Measurements from ENCODE around the gene HIVEP1.
A peak's percentile ranks its signal among the peaks of the same experiment; 100 is the strongest.

The HIVEP1 gene

GRCh38 chr6:12126051-12126450, 113.9 kb downstream of the HIVEP1 start:
- no peak overlapping the region for H3K4me3 ChIP-seq (ENCODE audit: control insufficient read depth, low read depth, low read length)
- TF ChIP-seq CTCF (conservative IDR thresholded peaks at IDR 0.05; ENCODE audit: control insufficient read depth, insufficient read depth, low read depth, low read length), result no peak
- no peak for DNase-seq (ENCODE audit: low read depth)

- no peak for DNase-seq (ENCODE audit: low read depth)
- H3K4me3 ChIP-seq (ENCODE audit: control insufficient read depth, low read depth, low read length), result no peak overlapping the region
- no peak for TF ChIP-seq CTCF (conservative IDR thresholded peaks at IDR 0.05; ENCODE audit: control insufficient read depth, insufficient read depth, low read depth, low read length)
Measured at GRCh38 chr6:12129523-12129922, 117.4 kb downstream of the HIVEP1 start.

GRCh38 chr6:12132351-12133222, 120.5 kb downstream of the HIVEP1 start:
- no peak overlapping the region for H3K4me3 ChIP-seq (ENCODE audit: control insufficient read depth, low read depth, low read length)
- TF ChIP-seq CTCF (conservative IDR thresholded peaks at IDR 0.05; ENCODE audit: control insufficient read depth, insufficient read depth, low read depth, low read length), result no peak
- DNase-seq (ENCODE audit: low read depth), result peak; percentile 25

DNA sequence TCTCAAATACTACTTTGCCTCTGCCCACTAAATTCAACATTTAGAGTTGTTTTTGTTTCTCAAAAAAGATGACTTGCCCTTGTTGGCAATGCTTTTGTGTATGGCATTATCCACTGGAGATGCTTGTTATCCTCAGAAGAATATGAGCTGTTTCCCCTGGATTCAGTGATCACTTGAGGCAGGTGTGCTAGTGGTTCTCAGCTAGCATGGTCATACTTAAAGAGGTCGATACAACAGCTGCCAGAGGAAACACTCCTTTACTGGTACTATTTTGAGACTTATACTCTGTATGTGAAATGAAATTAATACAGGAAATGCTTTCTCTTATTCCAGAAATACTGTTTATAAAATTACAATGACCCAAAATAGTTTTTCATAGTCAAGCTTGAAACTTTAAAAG, 122.5 kb downstream of the HIVEP1 start:
- no peak overlapping the region for H3K4me3 ChIP-seq (ENCODE audit: control insufficient read depth, low read depth, low read length)
- no peak for TF ChIP-seq CTCF (conservative IDR thresholded peaks at IDR 0.05; ENCODE audit: control insufficient read depth, insufficient read depth, low read depth, low read length)
- no peak for DNase-seq (ENCODE audit: low read depth)

DNA sequence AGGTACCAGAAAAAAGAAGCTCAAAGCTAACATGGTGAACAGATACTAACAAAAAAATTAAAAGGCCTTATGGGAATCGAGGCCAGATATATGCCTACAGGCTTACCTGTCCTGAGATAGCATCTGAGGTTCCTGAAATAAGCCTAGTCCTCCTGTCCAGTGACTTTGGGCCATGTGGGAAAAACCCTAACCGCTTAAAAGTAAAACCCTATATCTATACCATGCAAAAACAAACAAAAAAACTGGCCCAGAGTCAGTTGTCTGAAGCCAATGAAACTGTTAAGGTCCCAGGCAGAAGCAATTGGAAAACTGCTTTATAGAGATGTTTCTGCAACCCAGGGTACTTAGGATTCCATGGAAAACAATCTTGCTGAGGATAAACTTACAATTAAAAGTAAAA, 122.9 kb downstream of the HIVEP1 start:
- DNase-seq (ENCODE audit: low read depth), result no peak
- no peak for TF ChIP-seq CTCF (conservative IDR thresholded peaks at IDR 0.05; ENCODE audit: control insufficient read depth, insufficient read depth, low read depth, low read length)
- no peak overlapping the region for H3K4me3 ChIP-seq (ENCODE audit: control insufficient read depth, low read depth, low read length)

DNA sequence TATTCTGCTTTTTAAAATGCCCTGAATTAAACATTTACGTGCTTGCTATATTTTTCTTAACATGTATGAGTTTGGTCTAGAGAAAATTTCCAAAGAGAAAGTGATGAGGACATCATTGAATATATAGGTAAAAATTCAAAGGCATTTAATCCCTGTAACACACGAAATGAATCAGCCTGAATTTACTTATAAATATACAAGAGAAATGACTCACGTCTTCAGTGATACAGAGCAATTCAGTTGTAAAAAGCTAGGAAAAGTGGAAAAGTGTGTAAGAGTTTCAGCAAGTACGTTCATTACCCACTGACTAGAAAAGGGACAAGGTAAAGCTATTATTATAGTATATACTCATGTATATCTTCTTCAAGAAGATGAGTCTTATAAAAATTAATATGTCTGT, 124.8 kb downstream of the HIVEP1 start:
- H3K4me3 ChIP-seq (ENCODE audit: control insufficient read depth, low read depth, low read length), result no peak overlapping the region
- TF ChIP-seq CTCF (conservative IDR thresholded peaks at IDR 0.05; ENCODE audit: control insufficient read depth, insufficient read depth, low read depth, low read length), result no peak
- DNase-seq (ENCODE audit: low read depth), result peak; percentile 54

Data from fibroblast of mammary gland (primary cell).